DOHH2 (cell line): Measurements from ENCODE around the gene POGK.

Experiments used
- H3F3A ChIP-seq: fragments of 200-600 bp; sonication (generic), shearing (Covaris generic); 2 replicates; pipeline ENCODE4 v1.6.0; 2016; ENCODE audit warnings: antibody characterized with exemption, mild to moderate bottlenecking; ENCODE audit not compliant: control insufficient read depth, insufficient read depth
- H3K27ac ChIP-seq: fragments of 200-600 bp; sonication (generic); 2 replicates; pipeline ENCODE4 v1.5.1; 2014; ENCODE audit warnings: low read depth, mild to moderate bottlenecking, low read length, moderate library complexity
- H3K27me3 ChIP-seq: fragments of 200-600 bp; sonication (generic); 2 replicates; pipeline ENCODE4 v1.6.1; 2014; ENCODE audit warnings: mild to moderate bottlenecking, low read length, mixed read lengths; ENCODE audit not compliant: control insufficient read depth
- H3K36me3 ChIP-seq: fragments of 200-600 bp; sonication (generic); 2 replicates; pipeline ENCODE4 v1.6.1; 2014; ENCODE audit warnings: mild to moderate bottlenecking, low read length, moderate library complexity, mixed read lengths; ENCODE audit not compliant: control insufficient read depth
- H3K4me1 ChIP-seq: fragments of 200-600 bp; sonication (generic); 2 replicates; pipeline ENCODE4 v1.6.1; 2014; ENCODE audit warnings: mild to moderate bottlenecking, low read length, mixed read lengths; ENCODE audit not compliant: control insufficient read depth
- H3K4me2 ChIP-seq: fragments of 200-600 bp; sonication (generic); 2 replicates; pipeline ENCODE4 v1.6.0; 2014; ENCODE audit warnings: mild to moderate bottlenecking, low read length, moderate library complexity
- H3K4me3 ChIP-seq: fragments of 200-600 bp; sonication (generic); 2 replicates; pipeline ENCODE4 v1.5.1; 2014; ENCODE audit warnings: mild to moderate bottlenecking, low read length, mixed read lengths
- H3K79me2 ChIP-seq: fragments of 200-600 bp; sonication (generic); 2 replicates; pipeline ENCODE4 v1.6.1; 2014; ENCODE audit warnings: mild to moderate bottlenecking, low read length, mixed read lengths; ENCODE audit not compliant: control insufficient read depth
- H3K9me2 ChIP-seq: fragments of 200-600 bp; sonication (generic); replicated peaks from 2 replicates; pipeline ENCODE4 v1.6.1; 2014; ENCODE audit warnings: mild to moderate bottlenecking, low read length, mixed read lengths; ENCODE audit not compliant: control insufficient read depth
- H3K9me3 ChIP-seq: fragments of 200-600 bp; sonication (generic); 2 replicates; pipeline ENCODE4 v1.6.1; 2014; ENCODE audit warnings: antibody characterized with exemption, low read length, mixed read lengths; ENCODE audit not compliant: control insufficient read depth, insufficient read depth
- H4K20me1 ChIP-seq: fragments of 200-600 bp; sonication (generic); 2 replicates; pipeline ENCODE4 v1.6.0; 2014; ENCODE audit warnings: low read depth, mild to moderate bottlenecking, antibody characterized with exemption, low read length, moderate library complexity; ENCODE audit not compliant: control insufficient read depth, insufficient read depth
- CTCF ChIP-seq: fragments of 200-600 bp; sonication (generic); IDR thresholded peaks from one replicate; pipeline ENCODE4 v1.5.1; 2014; ENCODE audit warnings: antibody characterized with exemption, mild to moderate bottlenecking, low read depth, low read length; ENCODE audit not compliant: poor library complexity, severe bottlenecking
- EZH2phosphoT487 ChIP-seq: fragments of 200-600 bp; sonication (generic); IDR thresholded peaks from 2 replicates; pipeline ENCODE4 v1.6.1; 2017; ENCODE audit warnings: borderline replicate concordance, mild to moderate bottlenecking, antibody characterized with exemption, low read length, moderate library complexity, mixed read lengths

POGK gene

GRCh38 chr1:166865926-166866325 is 26.7 kb downstream of the POGK start:
- peaks cover 72% of the 10 kb centered on the region for H3K36me3 ChIP-seq
- peaks cover 3% of the 10 kb centered on the region; the same call in 1 of the 2 replicates for H4K20me1 ChIP-seq
- TF ChIP-seq EZH2phosphoT487 (no peak), CTCF (no peak)
- no peak overlapping the region for H3K4me3 ChIP-seq
- no peaks in the 10 kb centered on the region for H3K4me1 ChIP-seq
- H3K27ac ChIP-seq = no peak overlapping the region
- H3K27me3 ChIP-seq = no peaks in the 10 kb centered on the region
- peaks cover 26% of the 10 kb centered on the region for H3K79me2 ChIP-seq
- no peaks in the 10 kb centered on the region for H3K9me2 ChIP-seq
- H3K9me3 ChIP-seq = no peaks in the 10 kb centered on the region
- H3K4me2 ChIP-seq = no peak overlapping the region
- no peaks in the 10 kb centered on the region for H3F3A ChIP-seq

GRCh38 chr1:166868639-166869038 is 29.4 kb downstream of the POGK start:
- Histone ChIP-seq H3K9me3 (no peaks in the 10 kb centered on the region), H3K36me3 (peaks cover 55% of the 10 kb centered on the region), H3K4me3 (no peak overlapping the region), H3F3A (no peaks in the 10 kb centered on the region), H3K4me1 (0 out of 2 replicates have a peak, but pooled peaks cover 2% of the 10 kb centered on the region), H3K79me2 (peaks cover 53% of the 10 kb centered on the region), H3K27ac (no peak overlapping the region), H3K4me2 (no peak overlapping the region), H3K27me3 (no peaks in the 10 kb centered on the region), H4K20me1 (peaks cover 3% of the 10 kb centered on the region; the same call in 1 of the 2 replicates), H3K9me2 (no peaks in the 10 kb centered on the region)
- TF ChIP-seq EZH2phosphoT487 (no peak), CTCF (no peak)

- H3K4me3 ChIP-seq = no peak overlapping the region
- H3K27me3 ChIP-seq = no peaks in the 10 kb centered on the region
- no peaks in the 10 kb centered on the region for H3K9me2 ChIP-seq
- peaks cover 59% of the 10 kb centered on the region for H3K79me2 ChIP-seq
- no peak overlapping the region for H3K4me2 ChIP-seq
- H3K9me3 ChIP-seq = no peaks in the 10 kb centered on the region
- H3K4me1 ChIP-seq = peaks cover 5% of the 10 kb centered on the region; the same call in 1 of the 2 replicates
- peaks cover 48% of the 10 kb centered on the region for H3K36me3 ChIP-seq
- no peak overlapping the region for H3K27ac ChIP-seq
- peaks cover 3% of the 10 kb centered on the region; the same call in 1 of the 2 replicates for H4K20me1 ChIP-seq
- no peaks in the 10 kb centered on the region for H3F3A ChIP-seq
- TF ChIP-seq EZH2phosphoT487 (no peak), CTCF (no peak)
Measured at GRCh38 chr1:166869318-166870099, 30.2 kb downstream of the POGK start.
